Stimulated activated CD8-positive, alpha-beta memory T cell treated with anti-CD3 and anti-CD28 coated beads, Interleukin-15, amount 100 ng/mL, for 48 hours (primary cell): Measurements from ENCODE around the gene KRT1.

ENCODE experiments used
- DNase-seq, 2 donors: peaks; one replicate each; pipeline ENCODE4 v3.0.0-alpha.2; 2020; ENCODE audit warnings: low read depth in 2 of 2

Gene KRT1

GRCh38 chr12:52636189-52636588, 44.0 kb downstream of the KRT1 start:
- DNase-seq = no peak

GRCh38 chr12:52634266-52635056, 45.7 kb downstream of the KRT1 start:
- no peak for DNase-seq

GRCh38 chr12:52633383-52633782, 46.8 kb downstream of the KRT1 start:
- no peak for DNase-seq

- DNase-seq = no peak
Observed at GRCh38 chr12:52632656-52633055, 47.6 kb downstream of the KRT1 start.

- no peak for DNase-seq
Observed at GRCh38 chr12:52631676-52632459, 48.3 kb downstream of the KRT1 start.

GRCh38 chr12:52631264-52631663, 48.9 kb downstream of the KRT1 start:
- DNase-seq = no peak

- no peak for DNase-seq
Observed at GRCh38 chr12:52630599-52631200, 49.5 kb downstream of the KRT1 start.

GRCh38 chr12:52630008-52630500, 50.2 kb downstream of the KRT1 start:
- DNase-seq = no peak

GRCh38 chr12:52629281-52630007, 50.8 kb downstream of the KRT1 start:
- DNase-seq = no peak

- DNase-seq = no peak
Observed at GRCh38 chr12:52628841-52629240, 51.4 kb downstream of the KRT1 start.

GRCh38 chr12:52628111-52628507, 52.1 kb downstream of the KRT1 start:
- DNase-seq = no peak

- DNase-seq = no peak
Observed at GRCh38 chr12:52627395-52628110, 52.7 kb downstream of the KRT1 start.
